GM15510 (cell line): Measurements from ENCODE around the gene FBXO46.

Experiments used
- POLR2A ChIP-seq: IDR thresholded peaks from 3 replicates; pipeline ENCODE4 v1.6.1; 2011; ENCODE audit warnings: borderline replicate concordance; ENCODE audit not compliant: insufficient read length; ENCODE audit errors: extremely low read depth

FBXO46 gene

DNA sequence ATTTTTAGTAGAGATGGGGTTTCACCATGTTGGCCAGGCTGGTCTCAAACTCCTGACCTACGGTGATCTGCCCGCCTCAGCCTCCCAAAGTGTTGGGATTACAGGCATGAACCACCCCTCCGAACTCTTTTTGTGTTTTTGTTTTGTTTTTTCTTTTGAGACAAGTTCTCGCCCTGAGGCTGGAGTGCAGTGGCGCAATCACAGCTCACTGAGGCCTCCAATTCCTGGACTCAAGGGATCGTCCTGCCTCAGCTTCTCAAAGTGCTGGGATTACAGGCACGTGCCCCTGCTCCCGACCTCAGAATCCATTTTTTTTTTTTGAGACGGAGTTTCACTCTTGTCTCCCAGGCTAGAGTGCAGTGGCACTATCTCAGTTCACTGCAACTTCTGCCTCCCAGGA, 27.0 kb upstream of the FBXO46 start:
- TF ChIP-seq POLR2A, result no peak

DNA sequence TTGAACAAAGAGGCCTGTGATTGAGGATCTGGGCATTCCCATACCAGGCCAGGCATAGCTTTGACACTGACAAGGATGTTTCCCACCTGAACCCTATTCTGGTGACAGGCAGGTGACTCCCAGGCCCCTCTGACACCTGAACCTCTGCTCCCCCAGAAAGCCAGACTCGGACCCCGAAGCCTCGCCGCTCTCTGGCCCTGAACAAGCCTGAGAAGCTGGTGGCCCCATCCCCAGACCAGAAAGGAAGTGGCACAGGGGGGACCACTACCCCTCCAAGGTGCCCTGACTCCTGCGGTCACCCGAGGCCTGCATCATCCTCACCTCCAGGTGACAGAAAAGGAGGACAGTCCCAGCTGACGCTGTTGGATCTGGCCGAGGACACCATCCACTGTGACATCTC, 23.6 kb upstream of the FBXO46 start:
- no peak for TF ChIP-seq POLR2A

DNA sequence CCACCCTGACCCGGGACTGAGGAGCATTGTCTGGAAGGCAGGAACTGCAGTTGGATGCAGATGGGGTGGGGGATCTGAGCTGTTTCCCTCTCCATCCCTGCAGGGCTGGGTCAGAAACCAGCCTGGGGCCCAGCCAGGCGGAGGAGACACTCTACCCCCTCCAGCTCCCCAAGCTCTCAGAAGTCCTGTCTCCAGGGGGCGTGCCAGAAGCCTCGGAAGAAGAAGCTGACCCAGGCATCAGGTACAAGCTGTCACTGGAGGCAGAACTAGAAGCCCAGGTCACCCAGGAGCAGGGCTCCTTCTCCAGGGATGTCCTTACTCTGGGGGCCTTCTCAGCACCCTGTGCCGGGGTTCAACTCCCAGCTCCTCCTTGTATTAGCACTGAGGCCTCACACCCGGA, 22.9 kb upstream of the FBXO46 start:
- TF ChIP-seq POLR2A, result no peak

DNA sequence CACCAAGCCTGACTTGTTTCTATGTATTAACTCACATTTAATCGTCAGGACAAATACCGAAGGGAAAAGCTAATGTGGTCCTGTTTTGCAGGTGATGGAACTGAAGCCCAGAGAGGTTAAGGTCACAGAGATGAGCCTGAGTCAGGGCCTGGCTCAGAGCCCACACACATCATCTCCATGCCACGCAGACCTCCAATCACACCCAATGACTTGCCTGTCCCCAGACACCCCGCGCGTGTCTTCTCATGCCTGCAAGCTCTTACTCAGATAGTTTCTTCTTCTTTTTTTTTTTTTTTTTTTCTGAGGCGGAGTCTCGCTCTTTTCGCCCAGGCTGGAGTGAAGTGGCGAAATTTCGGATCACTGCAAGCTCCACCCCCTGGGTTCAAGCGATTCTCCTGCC, 21.9 kb upstream of the FBXO46 start:
- TF ChIP-seq POLR2A, result no peak

DNA sequence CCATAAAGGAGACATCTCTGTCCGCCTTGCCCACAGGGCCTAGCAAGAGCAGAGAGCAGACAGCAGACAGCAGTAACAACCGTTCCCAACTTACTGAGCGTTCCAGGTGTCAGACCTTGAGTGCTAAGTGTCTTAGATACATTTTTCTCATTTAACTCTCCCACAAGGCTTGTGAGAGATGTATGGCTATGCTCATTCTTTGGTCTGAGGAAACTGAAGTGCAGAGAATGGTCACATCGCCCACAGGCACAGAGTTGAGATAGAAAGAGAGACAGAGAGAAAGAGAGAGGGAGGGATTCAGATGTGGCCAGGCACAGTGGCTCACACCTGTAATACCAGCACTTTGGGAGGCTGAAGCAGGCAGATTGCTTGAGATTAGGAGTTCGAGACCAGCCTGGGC, 16.8 kb upstream of the FBXO46 start:
- no peak for TF ChIP-seq POLR2A

DNA sequence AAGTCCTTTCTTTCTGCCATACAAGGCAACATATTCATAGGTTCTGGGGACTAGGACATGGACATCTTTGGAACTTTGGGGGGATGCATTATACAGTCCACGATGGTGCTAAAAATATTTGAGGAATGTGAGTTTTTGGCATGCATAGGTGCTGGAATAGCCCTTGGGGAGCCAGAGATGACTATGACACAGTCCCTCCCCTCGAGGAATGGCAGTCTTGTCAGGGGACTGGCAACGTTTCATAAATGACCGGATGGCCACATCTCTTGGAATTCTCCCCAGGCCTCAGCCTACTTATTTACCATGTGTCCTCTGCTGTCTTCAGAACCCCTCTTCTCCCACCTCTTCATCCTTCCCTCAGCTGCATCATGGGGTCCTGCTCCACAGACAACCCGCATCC, 16.2 kb upstream of the FBXO46 start:
- TF ChIP-seq POLR2A, result no peak

DNA sequence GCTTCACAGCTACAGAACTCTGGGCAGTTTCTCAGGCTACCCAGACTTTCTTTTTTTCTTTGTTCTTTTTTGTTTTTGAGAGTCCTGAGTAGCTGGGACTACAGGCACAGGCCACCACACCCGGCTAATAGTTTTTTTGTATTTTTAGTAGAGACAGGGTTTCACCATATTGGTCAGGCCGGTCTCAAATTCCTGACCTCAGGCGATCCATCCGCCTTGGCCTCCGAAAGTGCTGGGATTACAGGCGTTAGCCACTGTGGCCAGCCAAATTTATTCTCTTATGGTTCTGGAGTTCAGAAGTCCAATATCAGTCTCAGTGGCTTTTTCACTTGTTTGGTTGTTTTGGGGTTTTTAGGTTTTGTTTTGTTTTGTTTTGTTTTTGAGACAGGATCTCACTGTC, 14.9 kb upstream of the FBXO46 start:
- no peak for TF ChIP-seq POLR2A

DNA sequence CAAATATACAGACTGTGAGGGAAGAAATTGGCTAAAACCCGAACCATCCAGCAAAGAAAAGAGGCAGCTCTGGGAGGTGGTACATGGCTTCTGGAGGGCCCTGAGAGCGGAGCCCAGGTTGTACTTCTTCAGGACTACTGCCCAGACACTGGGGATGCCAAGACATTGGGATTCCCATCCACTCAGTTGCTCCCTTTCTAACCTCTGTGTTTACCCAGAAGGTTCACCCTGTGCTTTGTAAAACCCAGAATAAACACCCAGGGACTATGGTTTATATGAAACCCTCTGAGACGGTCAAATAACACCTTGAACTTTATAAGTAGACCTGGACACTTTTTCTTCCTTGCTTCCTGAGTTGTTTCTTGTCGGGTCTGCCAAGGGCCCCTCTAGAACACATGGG, 12.3 kb upstream of the FBXO46 start:
- TF ChIP-seq POLR2A, result no peak

DNA sequence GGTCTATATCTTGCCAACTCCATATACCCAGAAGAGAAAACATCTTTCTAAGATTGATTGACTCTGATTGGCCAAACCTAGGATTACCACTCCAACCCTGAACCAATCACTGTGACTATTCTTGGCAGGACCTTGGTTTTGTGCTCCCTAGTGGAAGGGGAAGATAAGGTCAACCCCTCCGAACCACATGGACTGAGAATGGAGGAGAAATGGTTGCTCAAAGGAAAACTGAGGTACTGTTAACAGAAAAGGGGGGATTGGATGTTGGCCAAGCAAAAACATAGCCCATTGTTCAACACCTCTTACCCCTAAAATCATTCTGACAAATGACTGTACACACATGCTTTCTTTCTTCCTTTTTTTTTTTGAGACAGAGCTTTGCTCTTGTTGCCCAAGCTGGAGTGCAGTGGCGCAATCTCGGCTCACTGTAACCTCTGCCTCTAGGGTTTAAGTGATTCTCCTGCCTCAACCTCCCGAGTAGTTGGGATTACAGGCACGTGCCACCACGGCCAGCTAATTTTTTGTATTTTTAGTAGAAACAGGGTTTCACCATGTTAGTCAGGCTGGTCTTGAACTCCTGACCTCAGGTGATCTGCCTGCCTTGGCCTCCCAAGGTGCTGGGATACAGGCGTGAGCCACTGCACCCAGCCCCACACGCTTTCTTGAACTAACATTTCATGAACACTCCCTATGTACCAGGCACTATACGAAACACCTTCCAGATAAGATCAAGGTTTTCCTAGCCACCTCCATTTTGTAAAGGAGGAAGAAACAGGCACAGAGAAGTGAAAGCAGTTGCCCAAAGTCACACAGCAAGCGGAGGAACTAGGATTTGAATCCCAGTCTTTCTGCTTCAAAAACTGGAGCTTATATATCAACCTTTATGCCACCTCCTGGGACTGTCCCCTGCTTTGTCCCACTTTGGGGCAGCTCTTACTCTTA, 9.1 kb upstream of the FBXO46 start:
- TF ChIP-seq POLR2A, result no peak

DNA sequence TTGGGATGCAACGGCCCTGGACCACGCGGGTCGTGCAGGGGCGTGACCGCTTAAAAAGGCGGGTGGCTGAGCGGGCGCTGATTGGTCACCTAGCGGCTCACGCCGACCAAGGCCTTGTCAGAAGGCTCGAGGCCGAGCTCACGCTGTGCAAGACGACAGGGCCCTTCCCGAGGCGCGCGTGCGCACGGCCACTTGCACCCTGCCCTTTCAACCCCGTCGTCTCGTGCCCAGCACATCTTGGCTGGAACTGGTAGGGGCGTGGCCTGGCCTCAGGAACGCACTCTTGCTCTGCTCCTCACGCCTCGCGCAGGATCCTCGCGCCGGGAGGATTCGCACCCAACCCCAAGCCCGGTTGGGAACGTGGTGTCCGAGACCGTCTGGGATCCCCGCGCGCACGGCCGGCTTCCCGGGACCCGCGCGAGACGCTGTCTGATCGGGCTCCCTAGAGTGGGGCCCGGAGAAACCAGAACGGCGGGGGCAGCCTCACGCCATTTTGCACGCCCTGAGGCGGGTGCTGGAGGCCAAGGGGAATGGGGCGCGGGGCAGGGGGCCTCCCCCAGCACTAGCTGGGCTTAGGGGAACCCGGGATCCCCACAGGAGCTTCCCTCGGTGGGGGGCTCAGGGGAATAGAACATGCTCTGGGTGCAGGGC, 2.6 kb upstream of the FBXO46 start, which contains the start of gene MEIOSIN:
Gene MEIOSIN, plus strand, starts transcription at position 280 of the 651 bp plus-strand sequence. CDS start 1,938 bp downstream, outside the sequence.
- TF ChIP-seq POLR2A, result no peak

DNA sequence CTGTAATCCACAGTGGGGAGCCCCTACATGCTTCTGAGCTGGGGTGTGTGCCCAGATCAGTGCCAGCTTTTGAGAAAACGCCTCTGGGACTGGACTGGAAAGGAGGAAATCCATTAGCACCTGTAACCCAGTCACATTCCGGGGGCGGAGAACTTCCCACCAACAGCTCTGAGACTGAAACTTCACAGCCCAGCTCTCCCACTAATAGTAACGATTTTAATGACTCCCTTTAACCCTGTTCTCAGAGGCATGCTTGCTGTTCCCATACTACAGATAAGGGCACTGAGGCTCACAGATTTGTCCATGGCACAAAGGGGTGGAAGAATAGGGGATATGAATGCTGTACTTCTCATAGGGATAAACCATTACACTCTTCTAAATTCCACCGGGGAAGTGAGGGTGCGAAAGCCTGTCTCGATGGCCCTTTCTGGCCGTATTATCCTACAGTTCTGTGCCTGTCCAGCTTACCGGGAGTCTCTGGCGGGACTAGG, 851 bp downstream of the FBXO46 start:
- no peak for TF ChIP-seq POLR2A

DNA sequence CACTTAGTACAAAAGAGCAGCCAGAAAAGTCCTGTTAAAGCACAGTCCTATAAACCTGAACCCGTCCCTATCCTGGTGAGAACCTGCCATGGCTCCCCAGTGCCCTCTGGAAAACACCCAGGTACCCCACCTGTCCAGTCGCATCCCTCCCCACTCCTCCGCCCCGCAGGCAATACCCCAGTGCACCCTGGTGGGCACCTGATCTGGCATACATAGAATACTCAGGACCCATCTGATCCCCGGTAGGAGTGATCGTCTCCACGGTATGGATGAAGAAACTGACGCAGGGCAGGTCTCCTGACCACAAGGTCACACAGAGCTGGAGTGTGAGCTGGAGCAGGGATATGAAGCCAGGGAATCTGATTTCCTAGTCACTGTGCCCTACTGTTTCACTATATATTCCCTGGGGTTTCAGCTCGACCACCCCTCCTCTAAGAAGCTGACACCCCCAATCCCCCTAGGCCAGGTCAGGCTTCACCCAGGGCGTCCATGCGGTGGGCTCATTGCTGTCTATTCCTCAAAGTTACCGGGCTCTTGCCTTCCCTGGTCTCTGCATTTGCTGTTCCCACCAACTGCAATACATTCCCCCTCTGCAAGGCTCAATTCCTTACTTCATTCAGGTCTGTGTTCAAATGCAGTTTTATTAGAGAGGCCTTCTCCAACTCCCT, 12.6 kb downstream of the FBXO46 start:
- no peak for TF ChIP-seq POLR2A

DNA sequence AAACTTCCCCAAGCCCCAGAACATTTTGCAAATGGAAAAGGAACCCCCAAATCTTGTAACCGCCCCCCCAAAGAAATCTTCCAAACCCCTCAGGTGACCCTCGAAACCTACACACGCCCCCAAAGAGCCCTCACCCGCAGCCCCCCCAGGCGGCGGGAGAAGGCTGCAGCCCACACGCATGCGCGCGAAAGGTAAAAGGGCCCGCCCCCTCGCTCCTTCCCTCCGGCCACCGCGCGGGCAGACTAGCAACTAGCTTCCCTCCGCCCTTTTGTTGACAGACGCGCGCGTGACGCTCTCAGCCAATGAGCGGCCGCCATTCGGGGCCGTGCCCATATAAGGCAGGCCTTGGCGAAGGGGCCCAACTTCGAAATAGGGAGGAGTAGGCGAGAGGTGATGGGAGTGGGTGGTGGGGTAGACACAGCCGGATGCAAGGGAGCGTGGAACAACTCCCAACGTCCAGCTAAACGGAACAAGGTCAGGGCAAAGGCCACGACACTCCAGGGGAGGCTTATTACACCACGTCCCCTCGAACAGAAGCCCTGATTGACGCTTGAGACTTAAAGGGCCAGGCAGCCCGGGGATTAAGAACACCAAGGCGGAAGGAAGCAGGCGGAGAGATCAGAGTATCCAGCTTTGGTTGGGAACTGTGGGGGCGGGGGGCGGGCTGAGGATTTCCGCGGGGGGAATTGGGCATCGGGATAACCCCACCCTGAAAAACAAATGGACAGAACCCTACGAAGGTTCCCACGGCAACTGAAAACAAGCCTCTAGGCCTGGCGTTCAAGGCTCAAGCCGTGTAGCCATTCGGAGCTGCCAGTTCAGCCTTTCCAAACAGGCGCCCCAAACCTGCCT, 13.3 kb downstream of the FBXO46 start:
- peak; percentile 41 for TF ChIP-seq POLR2A
